ENCODE data around the gene ZNF823.
"Not testable (repeated sequence)": the region's sequence is repeated elsewhere in the genome, so short reads cannot be mapped to it uniquely, and the experiment has no call there.

Gene ZNF823

DNA sequence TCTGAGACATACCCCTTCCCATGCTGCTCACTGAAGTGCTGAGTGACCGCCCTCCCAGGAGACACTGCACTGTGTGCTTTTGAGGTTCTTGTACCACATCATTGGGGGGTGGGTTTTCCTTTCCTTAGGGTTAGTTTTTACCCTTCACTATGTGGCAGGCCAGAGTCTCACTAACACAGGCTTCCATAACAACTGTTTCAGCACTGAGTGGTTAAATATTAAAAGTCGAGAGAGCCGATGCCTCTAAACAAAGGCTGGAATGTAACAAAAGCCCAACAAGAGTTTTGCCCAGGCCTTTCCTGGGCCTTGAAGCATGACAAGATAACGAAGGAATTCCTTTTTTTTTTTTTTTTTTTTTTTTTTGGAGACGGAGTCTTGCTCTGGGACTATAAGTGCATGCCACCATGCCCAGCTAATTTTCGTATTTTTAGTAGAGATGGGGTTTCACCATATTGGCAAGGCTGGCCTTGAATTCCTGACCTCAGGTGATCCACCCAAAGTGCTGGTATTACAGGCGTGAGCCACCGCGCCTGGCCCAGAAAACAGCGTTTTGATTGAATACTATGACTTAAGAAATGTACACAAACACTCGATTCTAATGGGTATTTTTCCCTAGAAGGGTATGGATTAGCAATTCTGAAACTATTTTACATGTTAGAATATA is 46.5 kb downstream of the ZNF823 start:
- DNase-seq (ENCODE audit: low read depth, low spot score): no peak
- TF ChIP-seq, protein P1, sequence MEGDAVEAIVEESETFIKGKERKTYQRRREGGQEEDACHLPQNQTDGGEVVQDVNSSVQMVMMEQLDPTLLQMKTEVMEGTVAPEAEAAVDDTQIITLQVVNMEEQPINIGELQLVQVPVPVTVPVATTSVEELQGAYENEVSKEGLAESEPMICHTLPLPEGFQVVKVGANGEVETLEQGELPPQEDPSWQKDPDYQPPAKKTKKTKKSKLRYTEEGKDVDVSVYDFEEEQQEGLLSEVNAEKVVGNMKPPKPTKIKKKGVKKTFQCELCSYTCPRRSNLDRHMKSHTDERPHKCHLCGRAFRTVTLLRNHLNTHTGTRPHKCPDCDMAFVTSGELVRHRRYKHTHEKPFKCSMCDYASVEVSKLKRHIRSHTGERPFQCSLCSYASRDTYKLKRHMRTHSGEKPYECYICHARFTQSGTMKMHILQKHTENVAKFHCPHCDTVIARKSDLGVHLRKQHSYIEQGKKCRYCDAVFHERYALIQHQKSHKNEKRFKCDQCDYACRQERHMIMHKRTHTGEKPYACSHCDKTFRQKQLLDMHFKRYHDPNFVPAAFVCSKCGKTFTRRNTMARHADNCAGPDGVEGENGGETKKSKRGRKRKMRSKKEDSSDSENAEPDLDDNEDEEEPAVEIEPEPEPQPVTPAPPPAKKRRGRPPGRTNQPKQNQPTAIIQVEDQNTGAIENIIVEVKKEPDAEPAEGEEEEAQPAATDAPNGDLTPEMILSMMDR (IDR thresholded peaks at IDR 0.05; ENCODE audit: insufficient read depth, low read length, missing control alignments): no peak
- ChIA-PET CTCF (no interaction called here), POLR2A (no interaction called here)
- no peak overlapping the region for H3K4me3 ChIP-seq (ENCODE audit: low read depth, low read length)

DNA sequence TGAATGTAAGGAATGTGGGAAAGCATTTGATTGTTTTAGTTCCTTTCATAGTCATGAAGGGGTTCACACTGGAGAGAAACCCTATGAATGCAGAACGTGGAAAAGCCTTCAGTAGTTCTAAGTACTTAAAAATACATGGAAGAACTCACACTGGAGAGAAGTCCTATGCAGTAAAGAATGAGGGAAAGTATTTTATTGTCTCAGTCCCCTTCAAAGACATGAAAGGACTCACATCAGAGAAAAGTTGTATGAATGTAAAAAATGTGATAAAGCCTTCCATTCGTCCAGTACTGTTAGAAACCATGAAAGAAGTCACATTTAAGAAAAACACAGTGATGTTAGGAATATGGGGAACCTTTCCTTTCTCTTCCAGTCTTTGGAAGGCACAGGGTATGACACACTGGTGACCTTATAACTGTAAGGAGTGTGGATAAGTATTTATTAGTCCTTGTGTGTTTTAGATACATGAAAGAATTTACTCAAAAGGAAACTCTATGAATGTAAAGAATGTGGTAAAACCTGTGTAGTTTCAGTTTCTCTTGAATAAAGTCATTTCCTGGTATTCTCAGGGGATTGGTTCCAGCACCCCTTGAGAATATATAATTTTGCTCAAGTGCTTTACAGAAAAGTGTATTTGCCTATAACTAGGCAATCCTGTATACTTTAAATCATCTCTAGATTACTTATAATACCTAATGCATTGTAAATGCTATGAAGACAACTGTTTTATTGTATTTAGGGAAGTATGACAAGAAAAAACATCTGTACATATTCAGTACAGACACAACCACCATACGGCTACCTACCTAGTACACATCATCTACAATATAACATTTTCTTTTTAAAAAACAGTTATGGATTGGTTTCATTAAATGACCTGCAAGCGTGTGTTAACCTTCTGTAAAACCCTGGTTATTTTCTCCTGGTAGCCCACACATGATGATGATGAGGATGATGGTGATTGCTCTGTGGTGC is 52.8 kb downstream of the ZNF823 start:
- DNase-seq (ENCODE audit: low read depth, low spot score): no peak
- TF ChIP-seq, protein P1 (IDR thresholded peaks at IDR 0.05; ENCODE audit: insufficient read depth, low read length, missing control alignments): no peak
- H3K4me3 ChIP-seq (ENCODE audit: low read depth, low read length): no peak overlapping the region
- POLR2A ChIA-PET: no interaction called here
- CTCF ChIA-PET: no interaction called here

DNA sequence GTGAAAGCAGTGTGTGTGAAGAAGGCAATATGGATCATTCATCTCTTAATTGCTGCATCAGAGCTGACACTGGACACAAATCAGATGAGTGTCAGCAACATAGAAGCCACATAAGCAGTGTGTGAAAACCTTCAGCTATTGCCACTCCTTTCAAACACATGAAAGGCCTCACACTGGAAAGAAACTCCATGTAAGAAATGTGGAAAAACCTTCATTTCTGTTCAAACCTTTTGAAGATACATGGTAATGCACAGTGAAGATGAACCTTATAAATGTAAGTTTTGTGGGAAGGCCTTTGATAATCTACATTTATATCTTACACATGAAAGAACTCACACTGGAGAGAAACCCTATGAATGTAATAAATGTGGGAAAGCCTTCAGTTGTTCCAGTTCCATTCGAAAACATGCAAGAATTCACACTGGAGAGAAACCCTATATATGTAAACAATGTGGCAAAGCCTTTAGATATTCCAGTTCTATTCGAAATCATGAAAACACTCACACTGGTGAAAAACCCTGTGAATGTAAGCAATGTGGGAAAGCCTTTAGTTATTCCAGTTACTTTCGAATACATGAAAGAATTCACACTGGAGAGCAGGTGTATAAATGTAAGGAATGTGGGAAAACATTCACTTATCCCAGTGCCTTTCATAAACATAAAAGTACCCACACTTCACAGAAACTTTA is 53.6 kb downstream of the ZNF823 start:
- no peak overlapping the region for H3K4me3 ChIP-seq (ENCODE audit: low read depth, low read length)
- DNase-seq (ENCODE audit: low read depth, low spot score): no peak
- POLR2A ChIA-PET: no interaction called here
- CTCF ChIA-PET: no interaction called here
- TF ChIP-seq, protein P1 (IDR thresholded peaks at IDR 0.05; ENCODE audit: insufficient read depth, low read length, missing control alignments): no peak

DNA sequence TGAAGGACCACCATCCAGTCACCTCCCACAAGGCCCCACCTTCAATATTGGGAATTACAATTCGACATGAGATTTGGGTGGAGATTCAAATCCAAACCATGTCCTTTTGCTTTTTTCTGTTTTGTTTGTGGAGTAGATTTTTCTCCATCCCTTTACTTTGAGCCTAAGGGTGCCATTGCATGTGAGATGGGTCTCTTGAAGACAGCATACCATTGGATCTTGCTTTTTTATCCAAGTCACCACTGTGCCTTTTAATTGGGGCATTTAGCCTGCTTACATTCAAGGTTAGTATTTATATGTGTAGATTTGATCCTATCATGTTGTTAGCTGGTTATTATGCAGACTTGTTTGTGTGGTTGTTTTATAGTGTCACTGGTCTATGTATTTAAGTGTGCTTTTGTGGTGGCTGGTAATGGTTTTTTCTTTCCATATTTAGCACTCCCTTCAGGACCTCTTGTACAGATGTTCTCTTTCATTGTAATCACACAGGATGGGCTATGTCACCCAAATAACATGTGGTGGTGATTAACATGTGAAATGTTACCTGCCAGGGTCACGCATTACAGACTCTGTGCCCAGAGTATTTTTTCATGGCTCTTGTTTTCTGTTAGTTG is 58.0 kb downstream of the ZNF823 start:
- ChIA-PET CTCF (interaction anchor here (1.0 kb wide), 1 partner anchor 8 kb away, joined by 3 read pairs; no protein-coding TSS in a partner anchor), POLR2A (no interaction called here)
- no peak overlapping the region for H3K4me3 ChIP-seq (ENCODE audit: low read depth, low read length)
- TF ChIP-seq, protein P1 (IDR thresholded peaks at IDR 0.05; ENCODE audit: insufficient read depth, low read length, missing control alignments): no peak
- DNase-seq (ENCODE audit: low read depth, low spot score): no peak

DNA sequence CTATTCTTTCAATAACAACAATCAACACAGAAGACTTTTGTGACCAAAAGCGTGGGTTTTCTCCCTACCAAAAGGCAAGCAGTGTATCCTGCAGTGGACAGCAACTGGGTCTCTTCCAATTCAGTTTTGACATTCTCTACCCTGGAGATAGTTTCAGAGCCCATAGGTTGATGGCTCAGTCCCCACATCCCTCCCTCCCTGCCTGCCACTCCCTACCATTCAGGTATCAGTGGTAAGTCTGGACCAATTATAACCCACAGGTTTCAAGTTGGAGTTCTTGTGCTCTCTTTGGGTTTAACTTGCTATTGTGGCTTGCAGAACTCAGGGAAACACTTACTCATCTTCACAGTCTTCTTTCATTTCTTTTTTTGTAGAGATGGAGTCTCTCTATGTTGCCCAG is 60.2 kb downstream of the ZNF823 start:
- ChIA-PET POLR2A (no interaction called here), CTCF (no interaction called here)
- DNase-seq (ENCODE audit: low read depth, low spot score): no peak
- TF ChIP-seq, protein P1 (IDR thresholded peaks at IDR 0.05; ENCODE audit: insufficient read depth, low read length, missing control alignments): no peak
- H3K4me3 ChIP-seq (ENCODE audit: low read depth, low read length): no peak overlapping the region

DNA sequence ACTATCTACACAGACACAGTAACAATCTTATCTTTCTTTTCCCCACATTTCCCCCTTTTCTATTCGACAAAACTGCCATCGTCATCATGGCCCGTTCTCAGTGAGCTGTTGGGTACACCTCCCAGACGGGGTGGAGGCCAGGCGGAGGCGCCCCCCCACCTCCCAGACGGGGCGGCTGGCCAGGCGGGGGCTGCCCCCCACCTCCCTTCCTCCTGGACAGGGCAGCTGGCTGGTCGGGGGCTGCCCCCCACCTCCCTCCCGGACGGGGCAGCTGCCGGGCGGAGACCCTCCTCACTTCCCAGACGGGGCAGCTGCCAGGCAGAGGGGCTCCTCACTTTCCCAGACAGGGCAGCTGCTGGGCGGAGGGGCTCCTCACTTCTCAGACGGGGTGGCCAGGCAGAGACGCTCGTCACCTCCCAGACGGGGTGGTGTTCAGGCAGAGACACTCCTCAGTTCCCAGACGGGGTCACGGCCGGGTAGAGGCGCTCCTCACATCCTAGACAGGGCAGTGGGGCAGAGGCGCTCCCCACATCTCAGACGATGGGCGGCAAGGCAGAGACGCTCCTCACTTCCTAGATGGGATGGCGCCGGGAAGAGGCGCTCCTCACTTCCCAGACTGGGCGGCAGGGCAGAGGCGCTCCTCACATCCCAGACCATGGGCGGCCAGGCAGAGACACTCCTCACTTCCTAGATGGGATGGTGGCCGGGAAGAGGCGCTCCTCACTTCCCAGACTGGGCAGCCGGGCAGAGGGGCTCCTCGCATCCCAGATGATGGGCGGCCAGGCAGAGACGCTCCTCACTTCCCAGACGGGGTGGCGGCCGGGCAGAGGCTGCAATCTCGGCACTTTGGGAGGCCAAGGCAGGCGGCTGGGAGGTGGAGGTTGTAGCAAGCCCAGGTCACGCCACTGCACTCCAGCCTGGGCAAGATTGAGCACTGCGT is 61.8 kb downstream of the ZNF823 start:
- H3K4me3 ChIP-seq (ENCODE audit: low read depth, low read length); DNase-seq (ENCODE audit: low read depth, low spot score); POLR2A ChIA-PET: not testable (repeated sequence)
- CTCF ChIA-PET: interaction anchor here (1.0 kb wide), 1 partner anchor 17 kb away, joined by 3 read pairs; no protein-coding TSS in a partner anchor

Data from AG04449 (cell line).